GM23248 (cell line): ENCODE data around the gene STAT4.

Experiments used
- EZH2 ChIP-seq: fragments of 200-600 bp; sonication (generic); IDR thresholded peaks from 2 replicates; pipeline ENCODE4 v1.6.1; 2018; ENCODE audit warnings: antibody characterized with exemption, mild to moderate bottlenecking; ENCODE audit not compliant: insufficient read depth, poor library complexity, severe bottlenecking
- EZH2phosphoT487 ChIP-seq: fragments of 200-600 bp; sonication (generic); IDR thresholded peaks from 2 replicates; pipeline ENCODE4 v1.6.1; 2018; ENCODE audit warnings: antibody characterized with exemption, moderate library complexity, mild to moderate bottlenecking, low read depth; ENCODE audit not compliant: insufficient read depth

DNA sequence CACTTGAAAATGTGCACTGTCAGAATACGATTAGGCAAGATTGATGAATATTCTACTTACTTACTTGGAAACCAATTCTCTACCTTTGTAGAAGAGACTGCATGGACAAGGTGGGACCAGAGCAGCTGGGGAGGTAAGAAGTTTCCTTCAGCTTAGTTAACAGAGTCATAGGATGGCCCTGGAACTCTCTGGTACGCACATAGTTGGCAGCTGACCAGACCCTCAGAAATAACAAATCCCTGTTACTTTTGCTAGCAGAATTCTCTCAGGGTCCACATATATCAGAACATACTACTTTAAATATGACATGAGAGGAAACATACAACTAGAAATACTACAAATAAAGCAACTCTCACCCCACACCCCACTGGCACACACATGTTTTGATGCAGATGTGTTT, 112.1 kb downstream of the STAT4 start:
- TF ChIP-seq EZH2 (no peak), EZH2phosphoT487 (no peak)
